Lung microvascular endothelial cell (primary cell): ENCODE data around the gene CCR1. TPM values are rescaled to one million over a fixed set of nuclear protein-coding genes. Genes with fewer than 3 reads are reported as not detected.
"Not testable (repeated sequence)": the region's sequence is repeated elsewhere in the genome, so short reads cannot be mapped to it uniquely, and the experiment has no call there.

Experiments
- DNase-seq, 2 donors: peaks; one replicate each; pipeline versions ENCODE4 v3.0.0 to v3.0.0-alpha.2; 2010; ENCODE audit warnings: low read depth in 2 of 2
- total RNA-seq: library from RNA; depleted of rRNA; stranded (reverse); fragments of >200 nt; gene quantifications from 2 replicates; pipeline ENCODE4 v1.2.1, GENCODE V29; 2014

The CCR1 gene
- total RNA-seq, 1 donor from 2014 or later: not detected

- DNase-seq: no peak
Observed at GRCh38 chr3:46212101-46212500, 4.0 kb upstream of the CCR1 start.

- no peak for DNase-seq
Observed at GRCh38 chr3:46209746-46210470, 1.8 kb upstream of the CCR1 start.

GRCh38 chr3:46209053-46209452, 940 bp upstream of the CCR1 start:
- DNase-seq: no peak

GRCh38 chr3:46207514-46207913, 599 bp downstream of the CCR1 start:
- not testable (repeated sequence) for DNase-seq

GRCh38 chr3:46206282-46207015, 1.7 kb downstream of the CCR1 start:
- DNase-seq: no peak

- DNase-seq: no peak
Observed at GRCh38 chr3:46205286-46205960, 2.7 kb downstream of the CCR1 start.

- DNase-seq: no peak
Observed at GRCh38 chr3:46203681-46204080, 4.4 kb downstream of the CCR1 start.

- no peak for DNase-seq
Observed at GRCh38 chr3:46202535-46202934, 5.6 kb downstream of the CCR1 start.

- DNase-seq: no peak
Observed at GRCh38 chr3:46200790-46201189, 7.3 kb downstream of the CCR1 start.

- DNase-seq: no peak
Observed at GRCh38 chr3:46200211-46200610, 7.9 kb downstream of the CCR1 start.

- no peak for DNase-seq
Observed at GRCh38 chr3:46196261-46196957, 11.7 kb downstream of the CCR1 start.

- DNase-seq: no peak
Observed at GRCh38 chr3:46194868-46195553, 13.1 kb downstream of the CCR1 start.

GRCh38 chr3:46193436-46193835, 14.7 kb downstream of the CCR1 start:
- DNase-seq: no peak

- no peak for DNase-seq
Observed at GRCh38 chr3:46192939-46193338, 15.2 kb downstream of the CCR1 start.

GRCh38 chr3:46191730-46192129, 16.4 kb downstream of the CCR1 start:
- no peak for DNase-seq

GRCh38 chr3:46188708-46189107, 19.4 kb downstream of the CCR1 start:
- no peak for DNase-seq

- DNase-seq: no peak
Observed at GRCh38 chr3:46187876-46188275, 20.2 kb downstream of the CCR1 start.

- no peak for DNase-seq
Observed at GRCh38 chr3:46187341-46187700, 20.8 kb downstream of the CCR1 start.

- no peak for DNase-seq
Observed at GRCh38 chr3:46186471-46187340, 21.4 kb downstream of the CCR1 start.

GRCh38 chr3:46184469-46184868, 23.6 kb downstream of the CCR1 start:
- DNase-seq: no peak
